NCI-H187 (cell line): ENCODE data around the gene UBE2D1.
A peak's percentile ranks its signal among the peaks of the same experiment; 100 is the strongest.
"Not testable (repeated sequence)": the region's sequence is repeated elsewhere in the genome, so short reads cannot be mapped to it uniquely, and the experiment has no call there.

Experiments used
- DNase-seq, 2 experiments: peaks; one replicate each; lab custom pipeline; 2025; lab: John Stamatoyannopoulos, UW

The UBE2D1 gene

DNA sequence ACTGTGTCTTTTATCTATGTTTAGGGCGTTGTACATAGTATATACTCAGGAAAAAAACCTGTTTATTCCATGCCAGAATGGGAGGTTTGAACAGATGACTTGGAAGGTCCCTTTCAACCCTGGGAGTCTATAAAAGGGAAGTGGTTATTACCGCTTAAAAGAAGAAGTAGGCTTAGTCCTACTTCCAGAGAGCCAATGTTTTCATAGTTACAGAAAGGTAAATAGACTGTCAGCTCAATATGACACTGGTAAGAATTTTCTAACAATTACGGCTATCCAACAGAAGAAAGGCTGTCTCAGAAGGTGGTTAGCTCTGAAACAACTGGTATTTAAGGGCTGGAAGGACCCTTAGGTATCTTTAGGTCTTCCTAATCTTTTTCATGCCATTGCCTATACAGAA lies 49.3 kb downstream of the UBE2D1 start:
- DNase-seq: no peak

GRCh38 chr10:58384544-58384998 lies 49.8 kb downstream of the UBE2D1 start:
- no peak for DNase-seq

DNA sequence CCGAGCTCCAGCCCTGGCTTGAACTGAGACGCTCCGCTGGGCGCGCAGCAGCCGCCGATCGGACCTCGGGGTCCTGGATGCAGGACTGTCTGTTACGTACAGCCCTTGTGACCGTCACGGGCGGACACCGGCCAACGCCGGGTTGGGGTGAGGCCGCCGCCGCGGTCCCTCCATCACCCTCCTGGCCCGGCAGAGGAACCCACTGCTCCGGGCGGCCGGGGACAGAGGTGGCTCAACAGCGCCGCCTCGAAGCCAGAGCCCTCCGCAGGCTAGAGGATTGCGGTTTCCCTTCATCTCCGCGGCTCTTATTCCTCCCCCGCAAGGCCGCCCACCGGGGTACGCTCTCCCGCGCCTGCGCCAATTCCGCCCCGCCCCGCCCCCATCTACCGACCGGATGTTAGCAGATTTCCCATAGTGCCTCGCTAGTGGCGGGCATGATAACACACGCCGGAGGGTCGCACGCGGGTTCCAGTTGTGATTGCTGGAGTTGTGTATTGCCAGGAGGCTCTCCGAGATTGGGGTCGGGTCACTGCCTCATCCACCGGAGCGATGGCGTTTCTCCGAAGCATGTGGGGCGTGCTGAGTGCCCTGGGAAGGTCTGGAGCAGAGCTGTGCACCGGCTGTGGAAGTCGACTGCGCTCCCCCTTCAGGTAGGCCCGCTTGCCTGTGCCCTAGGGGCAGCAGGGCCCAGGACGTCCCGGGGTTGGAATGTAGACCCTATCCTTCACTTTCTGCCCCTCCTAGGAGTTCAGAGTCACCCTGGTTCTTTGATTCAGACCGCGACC lies 50.4 kb downstream of the UBE2D1 start, which contains the start of gene TFAM:
Gene TFAM (plus strand): TSS at position 412 of the 785 bp plus-strand sequence. CDS start 138 bp downstream, at position 550.
- DNase-seq: peak; percentile 41 to 67

- DNase-seq: no peak
These were observed 50.9 kb downstream of the UBE2D1 start for GRCh38 chr10:58385784-58386112.

- no peak for DNase-seq
These were observed 54.2 kb downstream of the UBE2D1 start for GRCh38 chr10:58389024-58389423.

- no peak for DNase-seq
These were observed 58.5 kb downstream of the UBE2D1 start for GRCh38 chr10:58393317-58393716.

GRCh38 chr10:58394471-58394870 lies 59.7 kb downstream of the UBE2D1 start:
- DNase-seq: no peak

- no peak for DNase-seq
These were observed 61.3 kb downstream of the UBE2D1 start for GRCh38 chr10:58396057-58396456.

DNA sequence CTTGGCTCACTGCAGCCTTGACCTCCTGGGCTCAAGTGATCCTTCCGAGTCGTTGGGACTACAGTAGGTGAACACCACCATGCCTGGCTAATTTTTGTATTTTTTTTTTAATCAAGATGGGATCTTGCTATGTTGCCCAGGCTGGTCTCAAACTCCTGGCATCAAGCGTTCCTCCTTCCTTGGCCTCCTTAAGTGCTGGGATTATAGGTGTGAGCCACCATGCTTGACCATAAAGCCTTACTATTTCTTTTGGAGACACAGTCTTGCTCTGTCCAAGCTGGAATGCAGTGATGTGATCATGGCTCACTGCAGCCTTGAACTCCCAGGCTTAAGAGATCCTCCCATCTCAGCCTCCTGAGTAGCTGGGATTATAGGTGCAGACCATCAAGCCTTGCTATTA lies 63.0 kb downstream of the UBE2D1 start:
- DNase-seq: no peak

DNA sequence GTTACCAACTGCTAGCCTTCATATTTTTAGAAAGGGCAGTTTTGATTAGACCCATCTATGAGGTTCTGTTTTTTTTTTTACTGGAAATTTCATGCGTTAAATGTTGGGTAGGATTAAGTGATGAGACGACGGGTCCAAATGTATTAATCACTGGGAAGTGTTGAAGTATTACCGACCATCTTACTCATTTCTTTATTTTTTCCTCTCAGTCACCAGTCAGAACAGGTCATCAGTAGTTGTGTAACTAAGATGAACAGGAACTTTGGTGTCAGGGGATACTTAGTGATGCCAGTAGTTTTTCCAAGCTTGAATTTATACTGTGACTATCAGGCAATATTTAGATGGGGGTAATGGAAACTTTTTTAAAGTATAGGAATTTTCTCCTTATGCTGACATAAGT lies 64.6 kb downstream of the UBE2D1 start:
- no peak for DNase-seq

DNA sequence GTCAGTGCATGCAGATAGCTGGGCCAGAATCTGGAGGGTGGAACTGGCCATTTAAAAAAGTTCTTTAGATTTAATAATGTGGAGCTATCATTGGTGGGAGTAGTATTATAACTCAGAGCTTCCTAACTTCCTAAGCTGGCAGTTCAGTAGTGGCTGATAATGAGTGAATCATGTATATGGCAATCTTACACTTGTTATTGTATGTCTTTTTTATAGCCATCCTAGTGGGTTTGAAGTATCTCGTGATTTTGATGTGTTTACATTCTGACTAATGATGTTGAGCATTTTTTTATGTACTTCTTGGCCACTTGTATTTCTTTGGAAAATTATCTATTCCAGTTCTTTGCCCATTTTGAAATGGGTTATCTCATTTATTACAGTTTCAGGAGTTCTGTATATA lies 65.8 kb downstream of the UBE2D1 start:
- no peak for DNase-seq

- DNase-seq: no peak
These were observed 69.2 kb downstream of the UBE2D1 start for GRCh38 chr10:58404001-58404400.

GRCh38 chr10:58409956-58410610 lies 75.3 kb downstream of the UBE2D1 start:
- DNase-seq: no peak

DNA sequence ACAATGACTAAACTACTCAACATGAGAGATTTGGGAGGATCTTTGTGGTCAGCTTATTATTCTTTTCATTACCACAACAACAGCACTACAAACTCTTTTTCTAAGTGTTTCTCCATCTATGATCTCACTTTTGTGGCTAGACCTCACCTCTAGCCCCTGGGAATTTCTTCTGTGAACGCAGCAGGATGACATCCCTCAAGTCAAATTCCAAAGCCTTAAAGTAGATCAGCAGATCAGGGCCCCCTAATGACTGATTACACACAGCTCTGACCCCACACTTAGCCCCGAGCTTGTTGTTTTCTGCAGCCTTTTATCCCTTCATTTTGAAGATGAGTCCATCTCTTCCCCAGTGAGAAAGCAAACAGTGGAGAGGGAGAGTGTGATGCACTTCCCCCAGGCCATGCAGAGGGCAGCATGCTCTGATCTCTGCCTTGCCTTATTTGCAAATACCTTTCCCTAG lies 77.7 kb downstream of the UBE2D1 start:
- DNase-seq: no peak

GRCh38 chr10:58414270-58415041 lies 79.7 kb downstream of the UBE2D1 start:
- DNase-seq: no peak

GRCh38 chr10:58415757-58416156 lies 81.0 kb downstream of the UBE2D1 start:
- no peak for DNase-seq

DNA sequence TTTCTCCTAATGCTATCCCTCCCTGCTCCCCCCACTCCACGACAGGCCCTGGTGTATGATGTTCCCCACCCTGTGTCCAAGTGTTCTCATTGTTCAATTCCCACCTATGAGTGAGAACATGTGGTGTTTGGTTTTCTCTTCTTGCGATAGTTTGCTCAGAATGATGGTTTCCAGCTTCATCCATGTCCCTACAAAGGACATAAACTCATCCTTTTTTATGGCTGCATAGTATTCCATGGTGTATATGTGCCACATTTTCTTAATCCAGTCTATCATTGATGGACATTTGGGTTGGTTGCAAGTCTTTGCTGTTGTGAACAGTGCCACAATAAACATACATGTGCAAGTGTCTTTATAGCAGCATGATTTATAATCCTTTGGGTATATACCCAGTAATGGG lies 83.1 kb downstream of the UBE2D1 start:
- not testable (repeated sequence) for DNase-seq
